Keratinocyte (primary cell): Measurements from ENCODE around the gene NFATC4. TPM values are rescaled to one million over a fixed set of nuclear protein-coding genes. Genes with fewer than 3 reads are reported as not detected.

Source experiments
- DNase-seq: peaks from one replicate; pipeline ENCODE4 v3.0.0-alpha.2; 2011; ENCODE audit warnings: low read depth, missing footprints, low spot score
- FAIRE-seq: peaks from 2 replicates; lab custom pipeline; 2011; peaks lifted over from hg19 to GRCh38; lab: Jason Lieb, UNC
- H2AFZ ChIP-seq: 2 replicates; pipeline ENCODE4 v1.6.0; 2012; ENCODE audit warnings: low read length, control low read depth, inconsistent platforms; ENCODE audit not compliant: control insufficient read depth
- H3K27ac ChIP-seq: 2 replicates; pipeline ENCODE4 v1.5.1; 2011; ENCODE audit warnings: low read length; ENCODE audit not compliant: control insufficient read depth, insufficient read depth
- H3K27me3 ChIP-seq: 3 replicates; pipeline ENCODE4 v1.6.0; 2011; ENCODE audit warnings: low read length; ENCODE audit not compliant: control insufficient read depth, insufficient read depth; ENCODE audit errors: extremely low read depth
- H3K36me3 ChIP-seq, 2 experiments: 2 replicates in 1 of 2; 3 replicates in 1 of 2; pipeline ENCODE4 v1.5.1; 2011; ENCODE audit warnings: low read length in 2 of 2, mild to moderate bottlenecking in 1 of 2; ENCODE audit not compliant: control insufficient read depth in 2 of 2, insufficient read depth in 2 of 2; ENCODE audit errors: extremely low read depth in 1 of 2
- H3K4me1 ChIP-seq: 3 replicates; pipeline ENCODE4 v1.5.1; 2011; ENCODE audit warnings: low read length; ENCODE audit not compliant: control insufficient read depth, insufficient read depth; ENCODE audit errors: extremely low read depth
- H3K4me2 ChIP-seq: 3 replicates; pipeline ENCODE4 v1.6.0; 2011; ENCODE audit warnings: low read depth, low read length; ENCODE audit not compliant: control insufficient read depth, insufficient read depth; ENCODE audit errors: extremely low read depth
- H3K4me3 ChIP-seq, 3 experiments: fragments of 200-600 bp in 1 of 3; sonication (generic) in 1 of 3; 2 replicates in 2 of 3; 3 replicates in 1 of 3; pipeline ENCODE4 v1.5.1; 2011 to 2016; ENCODE audit warnings: low read length in 3 of 3, mild to moderate bottlenecking in 3 of 3, control low read depth in 2 of 3, inconsistent platforms in 1 of 3, low read depth in 1 of 3, mixed read lengths in 1 of 3, mixed run types in 1 of 3, moderate library complexity in 1 of 3; ENCODE audit not compliant: control insufficient read depth in 2 of 3, insufficient read depth in 2 of 3; ENCODE audit errors: extremely low read depth in 1 of 3
- H3K79me2 ChIP-seq: 2 replicates; pipeline ENCODE4 v1.6.0; 2012; ENCODE audit warnings: low read length; ENCODE audit not compliant: control insufficient read depth, insufficient read depth
- H3K9ac ChIP-seq: 3 replicates; pipeline ENCODE4 v1.6.0; 2011; ENCODE audit warnings: low read length; ENCODE audit not compliant: control insufficient read depth, insufficient read depth; ENCODE audit errors: extremely low read depth
- H3K9me1 ChIP-seq: 3 replicates; pipeline ENCODE4 v1.6.0; 2011; ENCODE audit warnings: low read length; ENCODE audit not compliant: control insufficient read depth, insufficient read depth; ENCODE audit errors: extremely low read depth
- H3K9me3 ChIP-seq: 2 replicates; pipeline ENCODE4 v1.5.1; 2012; ENCODE audit warnings: low read depth, low read length; ENCODE audit not compliant: control insufficient read depth
- H4K20me1 ChIP-seq: 3 replicates; pipeline ENCODE4 v1.6.0; 2011; ENCODE audit warnings: low read length; ENCODE audit not compliant: control insufficient read depth, insufficient read depth; ENCODE audit errors: extremely low read depth
- CTCF ChIP-seq, 3 experiments: IDR thresholded peaks in 1 of 3; conservative IDR thresholded peaks in 1 of 3; optimal IDR thresholded peaks in 1 of 3; 2 replicates in 2 of 3; 3 replicates in 1 of 3; pipeline versions ENCODE3 to v1.5.1; 2011; ENCODE audit warnings: low read length in 3 of 3, mild to moderate bottlenecking in 3 of 3, moderate library complexity in 2 of 3, control low read depth in 1 of 3, inconsistent platforms in 1 of 3; ENCODE audit not compliant: insufficient read depth in 2 of 3; ENCODE audit errors: extremely low read depth in 1 of 3
- EZH2 ChIP-seq: IDR thresholded peaks from one replicate; pipeline ENCODE4 v1.6.1; 2012; ENCODE audit warnings: inconsistent platforms, mild to moderate bottlenecking, low read length, moderate library complexity
- dilution Hi-C: fragments of 300-500 bp; cut with MboI; formaldehyde crosslinking; loops from one replicate; pipeline ENCODE4 v1.7.0; 2020; ENCODE audit warnings: low sequenced_read_pairs; ENCODE audit not compliant: extremely low pct_ligation_motif_present
- polyA plus RNA-seq, 5 experiments: library from polyadenylated mRNA; depleted of rRNA in 3 of 5; stranded (reverse) in 3 of 5; stranded (forward) in 1 of 5; unstranded in 1 of 5; fragments of >200 nt; gene quantifications; 1 replicate in 1 of 5; 2 replicates in 3 of 5; 3 replicates in 1 of 5; pipeline versions ENCODE4 v1.2.1 to v1.2.3, GENCODE V29; 2011 to 2012; ENCODE audit warnings: missing spikeins in 2 of 5, low read depth in 1 of 5, low replicate concordance in 1 of 5

Gene NFATC4
- polyA plus RNA-seq, 1 donor (not counting 4 experiments of a cell fraction or from before 2014, with no cell fraction given), result 0.92 TPM

- TF ChIP-seq CTCF (optimal IDR thresholded peaks at IDR 0.05 in 1 of 3, IDR thresholded peaks at IDR 0.05 in 1 of 3, conservative IDR thresholded peaks at IDR 0.05 in 1 of 3; ENCODE audit: extremely low read depth in 1 of 3, insufficient read depth in 2 of 3, low read length in 3 of 3) (no peak), EZH2 (no peak)
- no peak overlapping the region for H3K4me3 ChIP-seq
These were observed 14.0 kb downstream of the NFATC4 start for GRCh38 chr14:24382064-24382371.

GRCh38 chr14:24384169-24384568 is 16.2 kb downstream of the NFATC4 start:
- no peak for FAIRE-seq
- Histone ChIP-seq H2AFZ (no peak overlapping the region), H3K4me3 (no peak overlapping the region), H3K9ac (no peak overlapping the region), H4K20me1 (no peaks in the 10 kb centered on the region), H3K4me2 (no peak overlapping the region), H3K9me3 (no peaks in the 10 kb centered on the region), H3K27ac (no peak overlapping the region), H3K27me3 (no peaks in the 10 kb centered on the region), H3K79me2 (no peaks in the 10 kb centered on the region), H3K4me1 (peaks cover 11% of the 10 kb centered on the region), H3K9me1 (no peaks in the 10 kb centered on the region), H3K36me3 (no peaks in the 10 kb centered on the region)
- dilution Hi-C loops, result no loop called here
- TF ChIP-seq EZH2 (no peak), CTCF (optimal IDR thresholded peaks at IDR 0.05 in 1 of 3, IDR thresholded peaks at IDR 0.05 in 1 of 3, conservative IDR thresholded peaks at IDR 0.05 in 1 of 3; ENCODE audit: extremely low read depth in 1 of 3, insufficient read depth in 2 of 3, low read length in 3 of 3) (no peak)
- no peak for DNase-seq

More at GRCh38 chr14:24382064-24382371, 14.0 kb downstream of the NFATC4 start:
- dilution Hi-C loops, result no loop called here
- no peaks in the 10 kb centered on the region for H3K79me2 ChIP-seq
- no peaks in the 10 kb centered on the region for H3K27me3 ChIP-seq
- no peak overlapping the region for H3K9ac ChIP-seq
- no peaks in the 10 kb centered on the region for H3K9me3 ChIP-seq
- H3K4me1 ChIP-seq, result peaks cover 11% of the 10 kb centered on the region
- no peaks in the 10 kb centered on the region for H3K36me3 ChIP-seq
- no peak for FAIRE-seq
- no peaks in the 10 kb centered on the region for H3K9me1 ChIP-seq
- no peak for DNase-seq
- H4K20me1 ChIP-seq, result no peaks in the 10 kb centered on the region
- no peak overlapping the region for H2AFZ ChIP-seq
- H3K4me2 ChIP-seq, result no peak overlapping the region
- H3K27ac ChIP-seq, result no peak overlapping the region
